ENCODE data around the gene GSN.
A peak's percentile ranks its signal among the peaks of the same experiment; 100 is the strongest.

GRCh38 chr9:121350993-121351561, 83.1 kb downstream of the GSN start:
- TF ChIP-seq POLR2A (IDR thresholded peaks at IDR 0.05) (no peak), CTCF (IDR thresholded peaks at IDR 0.05) (no peak), POLR2AphosphoS5 (IDR thresholded peaks at IDR 0.05; ENCODE audit: insufficient read depth in 1 of 2, low read depth in 1 of 2) (peak in 1 of 2 donors; percentile 77)

Measured in vagina (tissue), 2 donors.